ENCODE data around the gene C2.
"Not testable (repeated sequence)": the region's sequence is repeated elsewhere in the genome, so short reads cannot be mapped to it uniquely, and the experiment has no call there.

Gene C2

DNA sequence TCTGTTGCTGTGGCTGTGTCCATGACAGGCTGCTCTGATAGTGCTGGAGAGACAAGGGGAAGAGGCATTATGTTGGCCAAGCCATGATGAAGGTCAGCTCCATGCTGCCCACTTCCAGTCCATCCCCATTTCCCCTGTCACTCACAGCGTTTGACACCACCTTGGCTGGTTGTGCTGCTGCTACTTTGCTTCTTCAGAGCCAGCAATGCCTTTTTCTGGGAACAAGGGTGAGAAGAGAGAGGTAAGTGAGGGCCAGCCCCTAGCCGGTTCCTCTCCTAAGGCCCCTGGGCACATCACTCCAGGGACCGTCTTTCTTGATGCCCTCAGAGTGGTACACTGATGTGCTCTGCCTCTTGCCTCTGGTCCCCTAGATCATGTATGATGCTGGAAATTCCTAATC is 29.3 kb downstream of the C2 start:
- no peak for DNase-seq (ENCODE audit: low read depth in 3 of 3)

DNA sequence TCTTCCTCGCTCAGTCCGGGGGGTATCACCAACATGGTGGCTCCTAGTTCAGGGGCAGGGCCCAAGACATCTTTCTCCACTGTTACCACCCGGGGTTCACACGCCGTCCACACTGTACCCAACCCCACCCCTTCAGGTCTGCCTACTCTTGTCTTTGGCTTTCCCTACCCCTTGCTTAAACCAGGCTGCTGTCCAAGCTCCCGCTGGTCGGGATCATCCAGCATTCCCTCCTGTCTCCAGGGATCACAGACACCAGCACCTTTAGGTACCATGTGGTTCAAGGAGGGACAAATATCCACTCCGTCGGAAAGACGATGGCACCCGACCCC is 30.9 kb downstream of the C2 start:
- no peak for DNase-seq (ENCODE audit: low read depth in 3 of 3)

DNA sequence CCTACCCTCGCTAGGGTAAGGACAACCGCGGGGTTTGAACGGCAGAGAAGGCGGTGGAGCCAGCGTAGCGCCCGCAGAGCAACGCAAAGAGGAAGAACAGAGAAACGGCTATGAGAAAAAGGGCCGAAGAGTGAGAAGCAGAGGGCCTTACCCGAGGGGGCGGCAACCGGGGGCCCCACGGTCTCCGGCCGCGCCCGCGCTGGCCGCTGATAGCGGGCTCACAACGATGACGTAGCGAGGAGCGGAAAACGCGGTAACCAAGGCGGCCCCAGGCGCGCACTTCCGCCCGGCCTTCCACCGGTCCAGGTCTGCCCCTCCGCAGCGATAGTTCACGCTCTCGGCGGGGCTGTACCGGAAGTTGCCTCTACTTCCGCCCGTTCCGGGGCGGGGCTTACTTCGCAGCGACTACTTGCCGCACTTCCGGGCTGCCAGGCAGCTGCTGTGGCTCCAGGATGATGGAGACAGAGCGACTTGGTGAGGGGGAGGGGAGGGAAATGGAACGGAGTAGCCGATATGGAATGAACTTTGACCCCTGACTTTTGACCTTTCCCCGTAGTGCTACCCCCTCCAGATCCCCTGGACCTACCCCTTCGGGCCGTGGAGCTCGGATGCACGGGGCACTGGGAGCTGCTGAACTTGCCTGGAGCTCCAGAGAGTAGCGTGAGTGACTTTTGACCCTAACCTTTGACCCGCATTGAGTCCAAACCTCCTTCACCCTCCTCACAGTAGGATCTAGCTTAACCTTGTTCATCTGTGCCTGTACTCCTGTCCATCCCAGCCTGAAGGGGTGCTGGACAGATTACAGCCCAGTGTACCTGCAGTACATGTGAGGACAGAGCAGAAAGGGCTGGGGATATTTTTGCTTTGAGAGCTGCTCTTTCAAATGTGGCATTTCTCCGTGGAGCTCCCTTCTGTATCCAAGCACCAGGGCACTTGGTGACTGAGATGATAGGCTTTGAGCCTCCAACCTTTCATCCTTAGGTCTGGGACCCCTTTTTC is 31.5 kb downstream of the C2 start, which contains the start of the genes NELFE and SKIC2:
NELFE (minus strand) TSS at position 231 of the 999 bp plus-strand sequence. CDS start 525 bp downstream, outside the sequence.
SKIC2 (plus strand) TSS at position 435 of the 999 bp plus-strand sequence; CDS start at position 453, 18 bp downstream.
- DNase-seq (ENCODE audit: low read depth in 3 of 3): peak; percentile 93 to 97 (median 95)

DNA sequence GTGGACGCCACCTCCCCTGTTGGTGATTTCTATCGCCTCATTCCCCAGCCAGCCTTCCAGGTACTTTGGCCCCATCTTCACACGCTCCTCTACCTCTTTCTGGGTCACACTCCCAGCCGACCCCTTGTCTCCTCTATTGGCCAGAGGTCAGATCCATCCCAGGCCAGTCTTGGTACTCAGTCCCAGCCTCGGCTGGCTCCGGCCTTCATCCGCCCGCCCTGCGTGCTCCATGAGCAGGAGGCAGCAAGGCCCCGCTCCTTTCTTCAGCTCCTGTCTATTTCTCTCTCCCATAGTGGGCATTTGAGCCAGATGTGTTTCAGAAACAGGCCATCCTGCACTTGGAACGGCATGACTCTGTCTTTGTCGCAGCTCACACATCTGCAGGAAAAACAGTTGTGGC is 34.1 kb downstream of the C2 start:
- no peak for DNase-seq (ENCODE audit: low read depth in 3 of 3)

DNA sequence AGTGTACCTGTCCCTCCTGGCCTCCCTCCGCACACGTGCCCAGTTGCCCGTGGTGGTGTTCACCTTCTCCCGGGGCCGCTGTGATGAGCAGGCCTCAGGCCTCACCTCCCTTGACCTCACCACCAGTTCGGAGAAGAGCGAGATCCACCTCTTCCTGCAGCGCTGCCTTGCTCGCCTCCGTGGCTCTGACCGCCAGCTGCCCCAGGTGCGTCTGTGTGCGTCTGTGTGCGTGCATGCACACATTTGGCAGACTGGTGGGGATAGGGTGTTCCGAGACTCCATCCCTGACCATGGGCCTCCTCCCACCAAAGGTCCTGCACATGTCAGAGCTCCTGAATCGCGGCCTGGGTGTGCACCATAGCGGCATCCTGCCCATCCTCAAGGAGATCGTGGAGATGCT is 36.4 kb downstream of the C2 start:
- no peak for DNase-seq (ENCODE audit: low read depth in 3 of 3)

DNA sequence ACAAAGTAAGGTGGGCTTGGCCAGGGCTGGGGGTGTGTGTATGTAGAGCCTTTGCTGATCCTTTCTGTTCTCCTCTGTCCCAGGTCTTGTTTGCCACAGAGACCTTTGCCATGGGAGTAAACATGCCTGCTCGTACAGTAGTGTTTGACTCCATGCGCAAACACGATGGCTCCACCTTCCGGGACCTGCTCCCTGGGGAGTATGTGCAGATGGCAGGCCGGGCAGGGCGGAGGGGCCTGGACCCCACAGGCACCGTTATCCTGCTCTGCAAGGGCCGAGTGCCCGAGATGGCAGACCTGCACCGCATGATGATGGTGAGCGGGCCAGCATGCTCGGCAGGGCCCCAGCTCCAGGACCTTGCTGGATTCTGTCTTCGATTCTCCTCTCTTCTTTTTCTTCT is 38.2 kb downstream of the C2 start:
- DNase-seq (ENCODE audit: low read depth in 3 of 3): no peak

DNA sequence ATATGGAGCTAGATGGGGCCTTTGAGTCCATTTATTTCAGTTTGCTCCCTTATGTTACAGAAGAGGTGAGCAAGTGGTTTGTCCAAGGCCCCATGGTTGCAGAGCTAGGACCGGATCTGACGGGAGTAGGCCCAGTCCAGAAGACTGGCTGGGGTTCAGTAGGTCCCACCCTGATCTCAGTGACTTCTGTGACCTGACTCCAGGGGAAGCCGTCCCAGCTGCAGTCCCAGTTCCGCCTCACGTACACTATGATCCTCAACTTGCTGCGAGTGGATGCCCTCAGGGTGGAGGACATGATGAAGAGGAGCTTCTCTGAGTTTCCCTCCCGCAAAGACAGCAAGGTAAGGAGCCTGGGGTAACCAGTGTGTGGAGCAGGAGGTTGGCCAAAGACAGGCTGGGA is 39.0 kb downstream of the C2 start:
- no peak for DNase-seq (ENCODE audit: low read depth in 3 of 3)

DNA sequence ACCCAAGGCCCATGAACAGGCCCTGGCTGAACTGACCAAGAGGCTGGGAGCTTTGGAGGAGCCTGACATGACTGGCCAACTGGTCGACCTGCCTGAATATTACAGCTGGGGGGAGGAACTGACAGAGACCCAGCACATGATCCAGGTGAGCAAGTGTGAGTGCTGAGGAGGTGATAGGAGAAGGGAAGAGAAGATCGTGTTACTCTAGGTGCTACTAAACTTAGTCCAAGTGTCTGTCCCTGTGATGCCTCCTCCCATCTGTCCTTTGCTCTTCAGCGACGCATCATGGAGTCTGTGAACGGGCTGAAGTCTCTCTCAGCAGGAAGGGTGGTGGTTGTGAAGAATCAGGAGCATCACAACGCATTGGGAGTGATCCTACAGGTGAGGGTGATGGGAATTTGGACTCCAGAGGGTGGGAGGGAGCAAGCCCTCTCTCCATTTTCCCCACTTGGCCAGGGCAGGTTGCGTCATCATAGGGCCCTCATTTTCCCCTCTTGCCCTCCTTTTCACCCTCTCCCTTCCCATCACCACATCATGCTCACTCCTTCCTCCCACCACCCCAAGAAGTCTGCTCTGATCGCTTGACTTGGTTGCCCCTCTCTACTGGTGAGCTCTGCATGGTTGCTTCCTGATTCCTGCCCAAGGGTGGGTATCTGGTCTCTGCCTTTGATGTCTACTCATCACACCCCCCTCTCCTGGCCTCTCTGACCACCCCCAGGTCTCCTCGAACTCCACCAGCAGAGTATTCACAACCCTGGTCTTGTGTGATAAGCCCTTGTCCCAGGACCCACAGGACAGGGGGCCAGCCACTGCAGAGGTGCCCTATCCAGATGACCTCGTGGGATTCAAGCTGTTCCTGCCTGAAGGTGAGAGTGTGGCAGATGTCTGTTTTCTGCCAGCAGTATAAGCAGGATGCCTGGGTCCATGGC is 39.7 kb downstream of the C2 start:
- DNase-seq (ENCODE audit: low read depth in 3 of 3): no peak

DNA sequence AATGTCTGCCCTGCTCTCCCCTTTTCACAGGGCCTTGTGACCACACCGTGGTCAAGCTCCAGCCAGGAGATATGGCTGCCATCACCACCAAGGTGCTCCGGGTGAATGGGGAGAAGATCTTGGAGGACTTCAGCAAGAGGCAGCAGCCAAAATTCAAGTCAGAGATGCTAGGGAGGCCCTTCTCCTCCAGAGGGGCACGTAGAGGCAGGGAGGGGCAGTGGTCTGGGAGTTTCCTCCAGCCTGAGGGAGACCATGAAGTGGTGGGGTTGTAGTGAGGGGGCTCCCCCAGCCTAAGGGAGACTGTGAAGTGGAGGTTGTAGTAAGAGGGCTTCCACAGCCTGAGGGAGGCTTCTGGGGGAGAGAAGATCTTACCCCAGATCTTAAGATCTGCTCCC is 40.4 kb downstream of the C2 start:
- no peak for DNase-seq (ENCODE audit: low read depth in 3 of 3)

DNA sequence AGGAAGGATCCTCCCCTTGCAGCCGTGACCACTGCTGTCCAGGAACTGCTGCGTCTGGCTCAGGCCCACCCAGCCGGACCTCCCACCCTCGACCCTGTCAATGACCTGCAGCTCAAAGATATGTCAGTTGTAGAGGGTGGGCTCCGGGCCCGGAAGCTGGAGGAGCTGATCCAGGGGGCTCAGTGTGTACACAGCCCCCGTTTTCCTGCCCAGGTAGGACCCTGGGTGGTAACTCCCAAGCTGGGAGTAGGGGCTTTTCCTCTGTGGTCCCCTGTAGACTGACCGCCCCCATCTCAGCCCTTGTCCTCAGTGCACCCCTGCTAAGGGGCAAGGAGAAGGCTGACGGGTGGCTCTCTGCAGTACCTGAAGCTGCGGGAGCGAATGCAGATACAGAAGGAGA is 40.8 kb downstream of the C2 start:
- no peak for DNase-seq (ENCODE audit: low read depth in 3 of 3)

DNA sequence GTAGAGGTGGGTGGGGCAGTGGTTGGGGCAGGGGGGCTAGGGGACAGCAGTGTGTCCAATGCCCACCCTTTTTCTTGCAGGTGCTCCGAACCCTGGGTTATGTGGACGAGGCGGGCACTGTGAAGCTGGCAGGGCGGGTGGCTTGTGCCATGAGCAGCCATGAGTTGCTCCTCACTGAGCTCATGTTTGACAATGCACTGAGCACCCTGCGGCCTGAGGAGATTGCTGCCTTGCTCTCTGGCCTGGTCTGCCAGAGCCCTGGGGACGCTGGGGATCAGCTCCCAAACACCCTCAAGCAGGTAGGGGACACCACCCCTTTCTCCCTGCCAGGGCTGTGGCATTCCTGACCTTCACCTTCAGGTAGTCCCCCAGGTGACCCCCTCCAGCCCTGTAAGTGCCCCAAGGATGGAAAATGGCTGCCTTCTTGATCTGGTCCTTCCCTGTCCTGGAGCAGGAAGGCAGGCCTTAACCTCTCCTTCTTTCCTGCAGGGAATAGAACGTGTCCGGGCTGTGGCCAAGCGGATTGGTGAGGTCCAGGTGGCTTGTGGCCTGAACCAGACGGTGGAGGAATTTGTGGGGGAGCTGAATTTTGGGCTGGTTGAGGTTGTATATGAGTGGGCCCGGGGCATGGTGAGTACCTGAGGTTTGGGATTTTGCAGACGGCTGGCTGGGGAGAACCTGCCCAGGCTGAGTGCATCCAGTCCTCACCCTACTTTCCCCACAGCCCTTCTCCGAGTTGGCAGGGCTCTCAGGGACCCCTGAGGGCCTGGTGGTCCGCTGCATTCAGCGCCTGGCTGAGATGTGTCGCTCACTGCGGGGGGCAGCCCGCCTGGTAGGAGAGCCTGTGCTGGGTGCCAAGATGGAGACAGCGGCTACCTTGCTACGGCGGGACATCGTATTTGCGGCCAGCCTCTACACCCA is 41.5 kb downstream of the C2 start:
- no peak for DNase-seq (ENCODE audit: low read depth in 3 of 3)

DNA sequence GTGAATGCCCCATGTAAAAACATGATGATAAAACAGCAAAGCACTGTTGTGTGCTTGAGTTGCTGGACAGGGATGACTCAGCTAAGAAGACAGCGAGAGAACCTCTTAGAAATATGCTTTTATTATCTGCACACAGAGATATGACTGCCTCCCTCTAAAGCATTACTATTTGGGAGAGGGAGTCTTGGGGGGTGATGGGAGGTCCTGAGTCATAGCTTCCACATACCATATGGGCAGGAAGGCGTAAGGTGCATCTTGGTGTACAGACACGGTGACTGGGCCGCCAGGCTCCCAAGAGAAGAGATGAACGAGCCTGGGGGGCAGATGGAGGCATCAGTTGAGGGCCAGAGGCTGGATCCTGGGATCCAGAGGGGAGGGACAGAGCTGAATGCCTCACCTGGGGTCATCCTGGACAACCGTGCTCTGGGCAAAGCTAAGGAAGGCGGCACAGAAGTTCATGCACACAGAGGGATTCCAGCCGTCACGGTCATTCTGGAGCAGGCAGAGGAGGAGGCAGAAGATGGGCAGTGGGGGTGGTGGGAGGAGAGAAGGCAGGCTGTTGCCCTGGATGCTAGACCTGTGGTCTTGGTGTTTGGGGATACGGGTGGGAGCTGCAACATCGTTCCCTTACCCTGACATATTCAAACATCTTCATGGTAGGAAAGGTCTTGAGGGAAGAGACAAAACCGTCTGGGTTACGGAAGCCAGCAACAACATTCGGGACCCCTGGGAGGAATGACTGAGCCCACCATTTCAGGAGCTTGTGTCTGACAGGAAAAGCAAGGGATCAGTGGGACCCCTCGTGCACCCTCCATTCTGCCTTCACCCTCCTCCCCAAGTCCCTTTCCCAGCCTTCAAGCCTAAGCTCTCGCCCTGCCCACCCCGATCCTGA is 42.4 kb downstream of the C2 start:
- no peak for DNase-seq (ENCODE audit: low read depth in 3 of 3)

DNA sequence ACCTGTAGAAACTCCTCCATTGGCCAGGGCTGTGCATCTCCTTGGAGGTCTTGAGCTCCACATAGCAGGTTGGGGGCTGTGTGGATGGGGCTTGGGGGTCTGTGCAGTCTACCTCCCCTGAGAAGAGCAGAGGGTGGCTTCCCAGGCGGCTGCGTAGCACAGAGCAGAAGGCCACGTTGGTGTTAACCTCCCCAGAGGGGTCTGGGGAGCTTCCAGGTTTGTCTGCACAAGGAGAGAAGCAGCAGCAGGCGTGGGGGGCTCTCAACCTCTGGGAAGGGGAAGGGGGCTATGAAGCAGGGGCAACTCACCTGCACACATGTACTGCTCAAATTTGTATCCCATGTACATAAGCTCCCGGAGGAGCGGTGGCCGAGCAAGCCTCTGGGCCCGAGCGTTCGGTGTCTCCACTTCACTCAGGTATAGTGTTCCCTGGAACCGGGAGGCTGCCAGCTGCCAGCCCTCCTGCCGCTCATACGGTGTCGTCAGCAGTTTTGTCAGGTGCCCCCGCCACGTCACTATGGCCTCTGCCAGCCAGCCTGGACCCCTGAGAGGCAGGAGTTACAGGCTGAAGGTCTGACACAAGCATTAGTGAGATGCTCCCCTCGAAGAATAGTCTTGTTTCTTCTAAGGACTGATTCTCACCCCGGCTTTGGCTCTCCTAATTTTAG is 43.2 kb downstream of the C2 start:
- no peak for DNase-seq (ENCODE audit: low read depth in 3 of 3)

DNA sequence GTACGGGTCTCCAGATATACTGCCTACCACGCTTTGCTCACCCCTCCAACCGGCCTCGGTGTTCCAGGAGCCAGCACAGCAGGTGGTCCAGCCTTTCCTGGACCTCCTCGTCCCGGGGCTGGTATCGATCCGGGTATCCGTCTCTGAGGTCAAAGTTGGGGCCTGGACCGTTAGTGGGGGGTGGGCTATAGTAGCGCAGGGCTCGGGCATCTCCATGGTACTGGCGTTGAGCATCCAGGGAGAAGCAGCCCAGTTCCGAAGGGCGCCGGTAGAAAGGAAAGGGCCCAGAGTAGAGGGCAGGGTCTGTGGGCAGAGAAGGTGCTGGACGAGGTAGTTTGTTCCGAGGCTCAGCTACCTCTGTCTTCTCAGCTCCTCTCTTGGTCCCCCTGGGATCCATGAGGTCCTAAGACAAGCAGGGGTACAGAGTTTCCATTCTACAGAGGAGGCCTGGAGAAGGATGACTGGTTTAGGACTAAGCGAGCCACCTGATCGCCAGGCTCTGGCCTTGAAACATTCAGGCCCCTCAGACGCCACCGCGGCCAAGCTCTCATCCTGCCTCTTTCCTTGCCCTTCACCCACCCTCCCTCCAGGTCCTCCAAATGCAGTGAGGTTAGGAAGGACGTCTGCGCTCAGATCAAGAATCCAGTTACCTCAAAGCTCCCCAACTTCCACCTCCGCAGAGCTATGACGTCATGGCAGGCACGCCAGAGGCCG is 43.9 kb downstream of the C2 start:
- no peak for DNase-seq (ENCODE audit: low read depth in 3 of 3)

DNA sequence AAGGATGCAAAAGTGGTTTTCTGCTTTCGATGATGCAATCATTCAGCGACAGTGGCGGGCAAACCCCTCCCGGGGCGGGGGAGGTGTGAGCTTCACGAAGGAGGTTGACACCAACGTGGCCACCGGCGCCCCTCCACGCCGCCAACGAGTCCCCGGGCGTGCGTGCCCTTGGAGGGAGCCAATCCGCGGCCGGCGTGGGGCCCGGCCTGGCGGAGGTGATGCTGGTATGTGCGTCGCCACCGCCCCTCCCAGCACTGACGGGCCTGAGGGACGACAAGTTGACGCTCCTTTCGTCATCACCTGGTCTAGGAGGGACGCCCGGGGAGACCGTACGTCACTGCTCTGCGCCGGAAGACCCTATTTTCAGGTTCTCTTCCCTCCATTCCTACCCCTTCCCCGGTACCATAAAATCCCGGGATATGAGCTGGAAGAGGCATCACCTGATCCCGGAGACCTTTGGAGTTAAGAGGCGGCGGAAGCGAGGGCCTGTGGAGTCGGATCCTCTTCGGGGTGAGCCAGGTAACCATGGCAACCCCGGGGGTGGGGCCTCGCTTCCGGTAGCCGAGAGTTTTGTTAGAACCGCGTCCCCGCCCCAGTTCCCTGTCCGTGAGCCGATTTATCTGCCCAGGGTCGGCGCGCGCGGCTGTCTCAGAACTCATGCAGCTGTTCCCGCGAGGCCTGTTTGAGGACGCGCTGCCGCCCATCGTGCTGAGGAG is 44.6 kb downstream of the C2 start, which contains the start of gene DXO:
DXO (minus strand) TSS at position 146 of the 716 bp plus-strand sequence. CDS start 463 bp downstream, outside the sequence.
- peak; percentile 88 to 98 (median 97) for DNase-seq (ENCODE audit: low read depth in 3 of 3)

DNA sequence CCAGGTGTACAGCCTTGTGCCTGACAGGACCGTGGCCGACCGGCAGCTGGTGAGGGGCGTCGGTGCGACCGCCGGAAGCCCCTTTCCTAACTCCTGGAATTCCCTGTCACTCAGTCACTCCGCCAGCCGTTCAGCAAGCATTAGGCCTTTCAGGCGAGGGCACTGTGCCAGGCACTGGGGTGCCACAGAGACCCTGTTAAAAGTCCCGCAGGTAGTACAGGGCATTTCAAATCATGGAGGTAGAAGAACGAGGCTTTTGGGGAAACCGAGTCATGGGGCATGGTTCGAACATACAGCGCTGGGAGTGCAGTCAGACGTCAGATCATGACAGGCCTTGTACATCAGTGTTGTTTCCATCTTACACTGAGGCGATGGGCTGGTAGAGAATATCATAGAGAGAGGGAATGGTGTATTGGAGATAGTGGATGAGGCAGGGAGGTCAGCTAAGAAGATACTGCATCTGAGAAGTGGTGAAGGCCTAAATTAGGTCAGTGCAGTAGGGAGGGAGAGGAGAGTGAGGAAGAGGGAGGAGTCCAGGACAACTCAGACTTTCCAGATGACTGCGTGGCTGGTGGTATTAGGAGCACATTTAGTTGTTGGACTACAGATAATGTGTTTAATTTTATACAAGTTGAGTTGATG is 45.3 kb downstream of the C2 start:
- DNase-seq (ENCODE audit: low read depth in 3 of 3): no peak

DNA sequence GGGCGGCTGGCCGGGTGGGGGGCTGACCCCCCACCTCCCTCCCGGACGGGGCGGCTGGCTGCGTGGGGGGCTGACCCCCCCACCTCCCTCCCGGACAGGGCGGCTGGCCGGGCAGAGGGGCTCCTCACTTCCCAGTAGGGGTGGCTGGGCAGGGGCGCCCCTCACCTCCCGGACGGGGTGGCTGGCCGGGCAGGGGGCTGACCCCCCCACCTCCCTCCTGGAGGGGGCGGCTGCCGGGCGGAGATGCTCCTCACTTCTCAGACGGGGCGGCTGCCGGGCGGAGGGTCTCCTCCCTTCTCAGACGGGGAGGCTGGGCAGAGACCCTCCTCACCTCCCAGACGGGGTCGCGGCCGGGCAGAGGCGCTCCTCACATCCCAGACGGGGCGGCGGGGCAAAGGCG is 48.5 kb downstream of the C2 start:
- not testable (repeated sequence) for DNase-seq (ENCODE audit: low read depth in 3 of 3)

Data from stimulated activated CD4-positive, alpha-beta T cell treated with anti-CD3 and anti-CD28 coated beads, TNF-alpha, amount 100 ng/mL, for 4 hours (primary cell).